ENCODE measurements around the gene ITGA2.
A peak's percentile ranks its signal among the peaks of the same experiment; 100 is the strongest.

The ITGA2 gene

GRCh38 chr5:52989781-52990527, 802 bp downstream of the ITGA2 start:
- peak; percentile 46 for DNase-seq

- no peak for DNase-seq
Observed at GRCh38 chr5:52990528-52990925, 1.4 kb downstream of the ITGA2 start.

- DNase-seq, result no peak
Observed at GRCh38 chr5:52993367-52993766, 4.2 kb downstream of the ITGA2 start.

GRCh38 chr5:52994266-52994665, 5.1 kb downstream of the ITGA2 start:
- DNase-seq, result no peak

- DNase-seq, result no peak
Observed at GRCh38 chr5:52995095-52995494, 5.9 kb downstream of the ITGA2 start.

- no peak for DNase-seq
Observed at GRCh38 chr5:52995914-52996313, 6.8 kb downstream of the ITGA2 start.

GRCh38 chr5:52996979-52997378, 7.8 kb downstream of the ITGA2 start:
- no peak for DNase-seq

- no peak for DNase-seq
Observed at GRCh38 chr5:52997424-52997823, 8.3 kb downstream of the ITGA2 start.

GRCh38 chr5:52998552-52999313, 9.6 kb downstream of the ITGA2 start:
- DNase-seq, result no peak

GRCh38 chr5:52999344-52999949, 10.3 kb downstream of the ITGA2 start:
- no peak for DNase-seq

GRCh38 chr5:53001541-53001940, 12.4 kb downstream of the ITGA2 start:
- DNase-seq, result no peak

- DNase-seq, result no peak
Observed at GRCh38 chr5:53002491-53002890, 13.3 kb downstream of the ITGA2 start.

- no peak for DNase-seq
Observed at GRCh38 chr5:53003144-53003543, 14.0 kb downstream of the ITGA2 start.

- DNase-seq, result no peak
Observed at GRCh38 chr5:53006911-53007890, 18.0 kb downstream of the ITGA2 start.

GRCh38 chr5:53008751-53009150, 19.6 kb downstream of the ITGA2 start:
- peak; percentile 48 for DNase-seq

- no peak for DNase-seq
Observed at GRCh38 chr5:53009816-53010215, 20.7 kb downstream of the ITGA2 start.

- no peak for DNase-seq
Observed at GRCh38 chr5:53010814-53011213, 21.7 kb downstream of the ITGA2 start.

GRCh38 chr5:53011233-53011632, 22.1 kb downstream of the ITGA2 start:
- no peak for DNase-seq

GRCh38 chr5:53013857-53014256, 24.7 kb downstream of the ITGA2 start:
- no peak for DNase-seq

GRCh38 chr5:53017383-53017782, 28.2 kb downstream of the ITGA2 start:
- no peak for DNase-seq

GRCh38 chr5:53017794-53018391, 28.7 kb downstream of the ITGA2 start:
- DNase-seq, result no peak

GRCh38 chr5:53019320-53019719, 30.2 kb downstream of the ITGA2 start:
- no peak for DNase-seq

Measured in stimulated activated CD8-positive, alpha-beta memory T cell treated with anti-CD3 and anti-CD28 coated beads, Interleukin-4, amount 100 ng/mL, for 48 hours (primary cell).